Calu3 (cell line): ENCODE measurements around the gene SPAG7. TPM values are rescaled to one million over a fixed set of nuclear protein-coding genes. Genes with fewer than 3 reads are reported as not detected.

Source experiments
- BruUV-seq: library from RNA; stranded (reverse); fragments of 400-500 nt; replicated peaks from 2 replicates; lab custom pipeline; 2021; lab: Mats Ljungman, UMichigan
- CTCF ChIA-PET: fragments of 300-600 bp; sonication (Branson Sonifier 250); formaldehyde crosslinking; loops from one replicate; lab custom pipeline; 2022; ENCODE audit warnings: antibody characterized with exemption; lab: Charles Lee
- DNase-seq: peaks from one replicate; pipeline ENCODE4 v3.0.0; 2022
- H3K27ac Mint-ChIP-seq: one replicate; pipeline ENCODE4 v1.8.0; 2022; ENCODE audit warnings: mixed read lengths; ENCODE audit not compliant: unreplicated experiment
- H3K27me3 Mint-ChIP-seq: one replicate; pipeline ENCODE4 v1.8.0; 2022; ENCODE audit warnings: mixed read lengths; ENCODE audit not compliant: unreplicated experiment
- H3K36me3 Mint-ChIP-seq: one replicate; pipeline ENCODE4 v1.8.0; 2022; ENCODE audit warnings: mild to moderate bottlenecking, moderate library complexity, mixed read lengths; ENCODE audit not compliant: insufficient read depth, unreplicated experiment
- H3K4me1 Mint-ChIP-seq: one replicate; pipeline ENCODE4 v1.8.0; 2022; ENCODE audit warnings: mild to moderate bottlenecking, low read depth, mixed read lengths; ENCODE audit not compliant: unreplicated experiment
- H3K4me3 Mint-ChIP-seq: one replicate; pipeline ENCODE4 v1.8.0; 2022; ENCODE audit warnings: mild to moderate bottlenecking, low read depth, moderate library complexity, mixed read lengths; ENCODE audit not compliant: unreplicated experiment
- H3K9me3 Mint-ChIP-seq: one replicate; pipeline ENCODE4 v1.8.0; 2022; ENCODE audit warnings: low read depth, mixed read lengths; ENCODE audit not compliant: unreplicated experiment
- CTCF ChIP-seq: fragments of 200-600 bp; IDR thresholded peaks from one replicate; pipeline ENCODE4 v1.8.0; 2022; ENCODE audit warnings: antibody characterized with exemption; ENCODE audit not compliant: unreplicated experiment
- intact Hi-C: fragments of 100-400 bp; cut with micrococcal nuclease; formaldehyde crosslinking; loops from one replicate; pipeline ENCODE4 v1.10.0; 2022; ENCODE audit not compliant: unreplicated experiment
- total RNA-seq: library from RNA; stranded (reverse); gene quantifications from 2 replicates; pipeline ENCODE4 v1.2.3, GENCODE V29; 2022

SPAG7 gene
- total RNA-seq, 1 experiment from 2014 or later = 34.3 TPM

- intact Hi-C loops = no loop called here
- no TSS peak for BruUV-seq
- H3K27me3 Mint-ChIP-seq = no peaks in the 10 kb centered on the region
- peaks cover 28% of the 10 kb centered on the region for H3K4me1 Mint-ChIP-seq
- TF ChIP-seq CTCF = no peak
- peak within 1 kb of the TSS; percentile 89 for H3K4me3 Mint-ChIP-seq
- no peaks in the 10 kb centered on the region for H3K9me3 Mint-ChIP-seq
- DNase-seq = peak; percentile 83
- H3K36me3 Mint-ChIP-seq = peaks cover 59% of the 10 kb centered on the region
- peak within 1 kb of the TSS; percentile 98 for H3K27ac Mint-ChIP-seq
- CTCF ChIA-PET = no interaction called here
Observed at GRCh38 chr17:4948166-4948930, 19.3 kb downstream of the SPAG7 start, which contains the start of gene PFN1. PFN1 (minus strand) TSS chr17:4948530; CDS start chr17:4948394, 136 bp downstream.

GRCh38 chr17:4947411-4948165, 20.0 kb downstream of the SPAG7 start:
- Mint-ChIP-seq H3K27ac (peak overlapping the region; percentile 98), H3K27me3 (no peaks in the 10 kb centered on the region), H3K4me1 (peaks cover 28% of the 10 kb centered on the region), H3K36me3 (peaks cover 67% of the 10 kb centered on the region), H3K9me3 (no peaks in the 10 kb centered on the region), H3K4me3 (peak overlapping the region; percentile 89)
- no peak for TF ChIP-seq CTCF
- intact Hi-C loops = no loop called here
- BruUV-seq = no TSS peak
- CTCF ChIA-PET = interaction anchor here (0.7 kb wide), 1 partner anchor 156 kb away, joined by 4 read pairs; no protein-coding TSS in a partner anchor
- peak; percentile 44 for DNase-seq

- peaks cover 30% of the 10 kb centered on the region for H3K4me1 Mint-ChIP-seq
- H3K9me3 Mint-ChIP-seq = no peaks in the 10 kb centered on the region
- H3K27me3 Mint-ChIP-seq = no peaks in the 10 kb centered on the region
- no peak for TF ChIP-seq CTCF
- no TSS peak for BruUV-seq
- peak overlapping the region; percentile 89 for H3K4me3 Mint-ChIP-seq
- intact Hi-C loops = no loop called here
- H3K36me3 Mint-ChIP-seq = peaks cover 73% of the 10 kb centered on the region
- peak overlapping the region; percentile 98 for H3K27ac Mint-ChIP-seq
- CTCF ChIA-PET = interaction anchor here (0.7 kb wide), 1 partner anchor 157 kb away, joined by 4 read pairs; no protein-coding TSS in a partner anchor
- no peak for DNase-seq
Observed at GRCh38 chr17:4947010-4947410, 20.6 kb downstream of the SPAG7 start.

GRCh38 chr17:4946312-4946976, 21.2 kb downstream of the SPAG7 start:
- no peak for DNase-seq
- H3K4me3 Mint-ChIP-seq = peak overlapping the region; percentile 89
- TSS peak; percentile 76 for BruUV-seq
- CTCF ChIA-PET = interaction anchor here (0.7 kb wide), 1 partner anchor 157 kb away, joined by 4 read pairs; no protein-coding TSS in a partner anchor
- H3K9me3 Mint-ChIP-seq = no peaks in the 10 kb centered on the region
- TF ChIP-seq CTCF = no peak
- H3K36me3 Mint-ChIP-seq = peaks cover 78% of the 10 kb centered on the region
- H3K27ac Mint-ChIP-seq = peak overlapping the region; percentile 98
- H3K4me1 Mint-ChIP-seq = peaks cover 36% of the 10 kb centered on the region
- intact Hi-C loops = no loop called here
- no peaks in the 10 kb centered on the region for H3K27me3 Mint-ChIP-seq
